Neural cell (in vitro differentiated cells): Measurements from ENCODE around the gene CAPN14. TPM values are rescaled to one million over a fixed set of nuclear protein-coding genes. Genes with fewer than 3 reads are reported as not detected.

Source experiments
- H2AFZ ChIP-seq: fragments of 200-600, 300-800 bp; sonication (generic), shearing (Covaris generic); 2 replicates; pipeline ENCODE4 v1.6.0; 2014; ENCODE audit warnings: low read depth, mild to moderate bottlenecking, antibody characterized with exemption, low read length, moderate library complexity
- H3F3A ChIP-seq: fragments of 200-600 bp; shearing (Covaris generic); 2 replicates; pipeline ENCODE4 v1.6.1; 2016; ENCODE audit warnings: mild to moderate bottlenecking, moderate library complexity, mixed read lengths, antibody characterized with exemption, low read length; ENCODE audit not compliant: insufficient read depth, poor library complexity, severe bottlenecking
- H3K27ac ChIP-seq: fragments of 200-600, 300-800 bp; sonication (generic), shearing (Covaris generic); 2 replicates; pipeline ENCODE4 v1.5.1; 2014; ENCODE audit warnings: mild to moderate bottlenecking, low read length, moderate library complexity
- H3K27me3 ChIP-seq: fragments of 300-800, 200-600 bp; sonication (generic), shearing (Covaris generic); 2 replicates; pipeline ENCODE4 v1.6.0; 2014; ENCODE audit warnings: mild to moderate bottlenecking, low read depth, low read length, moderate library complexity; ENCODE audit not compliant: insufficient read depth
- H3K36me3 ChIP-seq: fragments of 300-800, 200-600 bp; sonication (generic), shearing (Covaris generic); 2 replicates; pipeline ENCODE4 v1.5.1; 2014; ENCODE audit warnings: mild to moderate bottlenecking, antibody characterized with exemption, low read length, moderate library complexity; ENCODE audit not compliant: insufficient read depth
- H3K4me2 ChIP-seq: fragments of 300-800, 200-600 bp; sonication (generic), shearing (Covaris generic); 2 replicates; pipeline ENCODE4 v1.6.0; 2014; ENCODE audit warnings: mild to moderate bottlenecking, low read length
- H3K4me3 ChIP-seq: fragments of 300-800, 200-600 bp; sonication (generic), shearing (Covaris generic); 2 replicates; pipeline ENCODE4 v1.5.1; 2014; ENCODE audit warnings: mild to moderate bottlenecking, low read length, moderate library complexity
- H3K79me2 ChIP-seq: fragments of 200-600 bp; shearing (Covaris generic); replicated peaks from 2 replicates; pipeline ENCODE4 v1.6.0; 2014; ENCODE audit warnings: mild to moderate bottlenecking, low read length, moderate library complexity; ENCODE audit not compliant: insufficient read depth
- H3K9ac ChIP-seq: fragments of 300-800, 200-600 bp; sonication (generic), shearing (Covaris generic); 2 replicates; pipeline ENCODE4 v1.6.1; 2016; ENCODE audit warnings: mild to moderate bottlenecking, low read length, mixed read lengths
- H3K9me2 ChIP-seq: fragments of 200-600 bp; shearing (Covaris generic); 2 replicates; pipeline ENCODE4 v1.6.1; 2016; ENCODE audit warnings: mild to moderate bottlenecking, low read length, mixed read lengths; ENCODE audit not compliant: insufficient read depth
- H3K9me3 ChIP-seq: fragments of 200-600, 300-800 bp; sonication (generic), shearing (Covaris generic); 2 replicates; pipeline ENCODE4 v1.6.1; 2016; ENCODE audit warnings: mild to moderate bottlenecking, mixed run types, low read length, moderate library complexity, mixed read lengths
- H4K20me1 ChIP-seq: fragments of 200-600 bp; shearing (Covaris generic); 2 replicates; pipeline ENCODE4 v1.6.1; 2016; ENCODE audit warnings: mild to moderate bottlenecking, mixed run types; ENCODE audit not compliant: insufficient read depth
- CTCF ChIP-seq: fragments of 450-650 bp; IDR thresholded peaks from 2 replicates; pipeline ENCODE4 v1.5.1; 2014; ENCODE audit warnings: antibody characterized with exemption, mild to moderate bottlenecking, moderate library complexity; ENCODE audit not compliant: poor library complexity, severe bottlenecking
- EP300 ChIP-seq: fragments of 450-650 bp; conservative IDR thresholded peaks from 2 replicates; pipeline ENCODE4 v1.6.1; 2014; ENCODE audit warnings: antibody characterized with exemption, mild to moderate bottlenecking, moderate library complexity; ENCODE audit not compliant: poor library complexity, severe bottlenecking
- EZH2 ChIP-seq: fragments of 200-600, 300-800 bp; shearing (Covaris generic), sonication (generic); IDR thresholded peaks from 2 replicates; pipeline ENCODE4 v1.6.1; 2014; ENCODE audit warnings: antibody characterized with exemption, low read length, borderline replicate concordance, mild to moderate bottlenecking; ENCODE audit not compliant: insufficient read depth, poor library complexity, severe bottlenecking
- MXI1 ChIP-seq: fragments of 450-650 bp; conservative IDR thresholded peaks from 2 replicates; pipeline ENCODE4 v1.6.1; 2014; ENCODE audit warnings: antibody characterized with exemption, mild to moderate bottlenecking; ENCODE audit not compliant: poor library complexity, severe bottlenecking
- POLR2AphosphoS5 ChIP-seq: IDR thresholded peaks from 2 replicates; pipeline ENCODE4 v1.6.1; 2012
- RAD21 ChIP-seq: fragments of 450-650 bp; conservative IDR thresholded peaks from 2 replicates; pipeline ENCODE4 v1.6.1; 2014; ENCODE audit warnings: antibody characterized with exemption, mild to moderate bottlenecking, moderate library complexity
- REST ChIP-seq: IDR thresholded peaks from 2 replicates; pipeline ENCODE4 v1.6.1; 2012; ENCODE audit warnings: borderline replicate concordance
- SMC3 ChIP-seq: fragments of 450-650 bp; conservative IDR thresholded peaks from 2 replicates; pipeline ENCODE4 v1.6.1; 2014; ENCODE audit warnings: antibody characterized with exemption, mild to moderate bottlenecking, moderate library complexity; ENCODE audit not compliant: poor library complexity
- TAF1 ChIP-seq: IDR thresholded peaks from 2 replicates; pipeline ENCODE4 v1.6.1; 2012; ENCODE audit warnings: low read depth
- polyA plus RNA-seq: library from polyadenylated mRNA; depleted of rRNA; stranded (reverse); fragments of >200 nt; gene quantifications from 2 replicates; pipeline ENCODE4 v1.2.3, GENCODE V29; 2014

Gene CAPN14
- polyA plus RNA-seq, 1 donor from 2014 or later, result 2.1 TPM

GRCh38 chr2:31256611-31257382, 39.5 kb upstream of the CAPN14 start:
- H3K4me3 ChIP-seq, result no peak overlapping the region
- no peaks in the 10 kb centered on the region for H4K20me1 ChIP-seq
- no peaks in the 10 kb centered on the region for H3K27me3 ChIP-seq
- no peak for TF ChIP-seq MXI1
- no peak for TF ChIP-seq CTCF
- TF ChIP-seq SMC3, result no peak
- no peak for TF ChIP-seq RAD21
- no peak for TF ChIP-seq REST
- TF ChIP-seq TAF1, result no peak
- no peaks in the 10 kb centered on the region for H3F3A ChIP-seq
- no peaks in the 10 kb centered on the region for H3K9me2 ChIP-seq
- no peaks in the 10 kb centered on the region for H3K79me2 ChIP-seq
- H3K9me3 ChIP-seq, result no peaks in the 10 kb centered on the region
- no peak overlapping the region for H3K27ac ChIP-seq
- no peak overlapping the region for H3K9ac ChIP-seq
- no peak overlapping the region for H2AFZ ChIP-seq
- no peak overlapping the region for H3K4me2 ChIP-seq
- no peaks in the 10 kb centered on the region for H3K36me3 ChIP-seq

- Histone ChIP-seq H3K4me2 (no peak overlapping the region), H3K36me3 (no peaks in the 10 kb centered on the region), H3K9me3 (no peaks in the 10 kb centered on the region), H2AFZ (no peak overlapping the region), H4K20me1 (no peaks in the 10 kb centered on the region), H3K9me2 (no peaks in the 10 kb centered on the region), H3K9ac (no peak overlapping the region), H3K79me2 (no peaks in the 10 kb centered on the region), H3K27me3 (no peaks in the 10 kb centered on the region), H3K27ac (no peak overlapping the region), H3F3A (no peaks in the 10 kb centered on the region), H3K4me3 (no peak overlapping the region)
- TF ChIP-seq EZH2 (no peak), EP300 (no peak), MXI1 (no peak), RAD21 (no peak), POLR2AphosphoS5 (no peak), CTCF (no peak), SMC3 (no peak), REST (no peak), TAF1 (no peak)
Measured at GRCh38 chr2:31255911-31256571, 38.7 kb upstream of the CAPN14 start.
